ENCODE results near the gene EDN2.

- TF ChIP-seq CTCF (IDR thresholded peaks at IDR 0.05) = no peak
- TF ChIP-seq POLR2A (IDR thresholded peaks at IDR 0.05) = no peak
- no peak for TF ChIP-seq POLR2AphosphoS5 (IDR thresholded peaks at IDR 0.05)
- no peak for TF ChIP-seq EP300 (IDR thresholded peaks at IDR 0.05)
Observed at GRCh38 chr1:41437011-41437355, 47.5 kb downstream of the EDN2 start.
